Stimulated activated naive CD4-positive, alpha-beta T cell (primary cell): Measurements from ENCODE around the gene PGM5.
"Not testable (repeated sequence)": the region's sequence is repeated elsewhere in the genome, so short reads cannot be mapped to it uniquely, and the experiment has no call there.

ENCODE experiments used
- DNase-seq, 6 experiments: peaks; one replicate each; lab custom pipeline; 2025; lab: John Stamatoyannopoulos, UW

PGM5 gene

DNA sequence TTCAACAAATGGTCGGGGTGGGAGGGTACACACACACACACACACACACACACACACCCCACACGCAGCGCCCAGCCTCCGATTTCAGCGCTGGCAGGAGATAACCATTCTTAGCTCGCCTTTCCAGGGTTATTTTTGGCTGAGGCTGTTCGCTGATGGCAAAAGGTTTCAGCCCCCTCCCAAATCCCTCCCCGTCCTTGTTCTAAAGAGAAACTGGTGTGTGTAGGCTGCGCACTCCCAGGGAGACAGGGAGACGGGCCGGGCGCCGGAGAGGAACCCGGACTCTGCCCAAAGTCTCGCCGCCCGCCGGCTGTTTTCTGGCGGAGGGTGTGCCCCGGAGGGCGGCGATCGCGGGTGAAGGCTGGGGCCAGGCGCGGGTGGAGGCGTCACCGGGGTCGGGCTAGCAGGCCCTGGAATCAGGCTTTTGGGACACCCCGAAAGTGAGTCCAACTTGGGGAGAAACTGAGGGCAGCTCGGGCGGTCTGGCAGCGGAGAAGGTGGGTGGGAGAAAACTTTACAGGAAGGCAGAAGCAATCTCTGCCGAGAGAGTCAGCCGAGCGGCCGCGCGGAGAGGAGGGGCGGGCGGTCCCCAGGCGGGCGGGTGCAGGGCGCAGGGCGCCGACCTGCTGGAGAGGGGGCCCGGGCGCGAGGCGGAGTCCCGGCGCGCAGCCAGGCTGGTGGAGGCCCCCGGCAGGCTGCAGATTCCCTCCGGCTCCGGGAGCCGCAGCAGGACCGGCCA lies at the start of gene PGM5:
TSS of gene PGM5 (plus strand) at position 232 of the 739 bp plus-strand sequence. CDS start 517 bp downstream, outside the sequence.
- not testable (repeated sequence) for DNase-seq

GRCh38 chr9:68307127-68307526 lies 49.3 kb upstream of the PGM5 start:
- not testable (repeated sequence) for DNase-seq

- not testable (repeated sequence) for DNase-seq
These were observed 48.8 kb upstream of the PGM5 start for GRCh38 chr9:68307654-68308053.

- DNase-seq = not testable (repeated sequence)
These were observed 45.2 kb upstream of the PGM5 start for GRCh38 chr9:68311208-68311607.

GRCh38 chr9:68318209-68318608 lies 38.2 kb upstream of the PGM5 start:
- DNase-seq = not testable (repeated sequence)

DNA sequence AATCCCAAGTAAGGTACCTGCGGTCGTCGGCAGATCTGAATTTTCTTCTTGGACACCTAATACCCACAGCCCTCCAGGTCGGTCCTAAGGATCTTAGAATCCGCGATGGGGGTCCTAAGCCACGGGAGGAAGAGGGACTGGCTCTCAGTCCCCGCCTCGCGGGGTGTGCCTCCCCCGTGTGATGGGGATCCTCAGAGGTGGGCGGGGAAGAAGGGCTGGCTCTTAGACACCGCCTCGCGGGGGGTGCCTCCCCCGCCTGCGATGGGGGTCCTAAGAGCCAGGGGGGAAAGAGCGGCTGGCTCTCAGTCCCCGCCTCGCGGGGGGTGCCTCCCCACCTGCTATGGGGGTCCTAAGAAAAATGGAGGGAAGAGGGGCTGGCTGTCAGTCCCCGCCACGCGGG lies 32.7 kb upstream of the PGM5 start:
- not testable (repeated sequence) for DNase-seq

DNA sequence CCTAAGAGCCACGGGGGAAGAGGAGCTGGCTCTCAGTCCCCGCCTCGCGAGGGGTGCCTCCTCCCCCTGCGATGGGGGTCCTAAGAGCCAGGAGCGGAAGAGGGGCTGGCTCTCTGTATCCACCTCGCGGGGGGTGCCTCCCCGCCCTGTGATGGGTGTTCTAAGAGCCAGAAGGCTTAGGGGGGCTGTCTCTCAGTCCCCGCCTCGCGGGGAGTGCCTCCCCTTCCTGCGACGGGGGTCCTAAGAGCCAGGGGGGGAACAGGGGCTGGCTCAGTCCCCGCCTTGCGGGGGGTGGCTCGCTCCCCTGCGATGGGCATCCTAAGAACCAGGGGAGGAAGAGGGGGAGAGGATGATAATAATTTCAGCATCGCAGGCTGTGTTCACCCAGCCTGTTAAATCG lies 31.9 kb upstream of the PGM5 start:
- DNase-seq = not testable (repeated sequence)

DNA sequence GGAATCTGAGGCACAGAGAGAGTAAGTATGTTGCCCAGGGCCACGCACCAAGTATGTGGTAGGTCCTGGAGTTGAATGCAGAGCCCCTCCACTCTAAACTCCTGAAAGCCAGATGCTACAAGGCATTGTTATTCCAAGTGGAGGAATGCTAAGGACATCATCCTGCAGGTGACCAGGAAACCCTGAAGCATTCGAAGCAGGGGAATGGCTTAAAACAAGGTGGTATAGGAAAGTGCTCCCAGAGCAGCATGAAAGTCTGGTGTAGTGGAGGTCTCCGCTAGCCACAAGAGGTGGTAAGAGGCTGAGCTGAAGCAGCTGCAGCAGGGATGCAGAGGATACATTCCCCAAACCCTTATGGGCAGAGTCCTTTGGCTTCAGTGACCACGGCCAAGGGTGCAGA lies 27.3 kb upstream of the PGM5 start:
- not testable (repeated sequence) for DNase-seq

- DNase-seq = not testable (repeated sequence)
These were observed 25.8 kb upstream of the PGM5 start for GRCh38 chr9:68330531-68331173.

DNA sequence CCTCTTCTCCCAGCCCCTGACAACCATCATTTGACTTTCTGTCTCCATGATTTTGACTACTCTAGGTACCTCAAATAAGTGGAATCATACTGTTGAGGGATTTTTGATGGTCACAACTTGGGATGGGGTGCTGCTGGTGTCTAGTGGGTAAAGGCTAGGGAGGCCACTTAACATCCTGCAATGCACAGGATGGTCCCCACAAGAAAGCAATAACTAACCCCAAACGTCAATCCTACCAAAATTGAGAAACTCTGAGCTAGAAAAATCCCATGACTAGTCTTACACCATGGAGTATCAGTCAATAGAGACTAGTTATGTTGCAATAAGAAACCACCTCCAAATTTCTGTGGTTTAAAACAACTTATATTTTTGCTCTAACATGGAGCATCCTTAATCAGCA lies 24.3 kb upstream of the PGM5 start:
- not testable (repeated sequence) for DNase-seq

- DNase-seq = not testable (repeated sequence)
These were observed 20.5 kb upstream of the PGM5 start for GRCh38 chr9:68335935-68336334.

DNA sequence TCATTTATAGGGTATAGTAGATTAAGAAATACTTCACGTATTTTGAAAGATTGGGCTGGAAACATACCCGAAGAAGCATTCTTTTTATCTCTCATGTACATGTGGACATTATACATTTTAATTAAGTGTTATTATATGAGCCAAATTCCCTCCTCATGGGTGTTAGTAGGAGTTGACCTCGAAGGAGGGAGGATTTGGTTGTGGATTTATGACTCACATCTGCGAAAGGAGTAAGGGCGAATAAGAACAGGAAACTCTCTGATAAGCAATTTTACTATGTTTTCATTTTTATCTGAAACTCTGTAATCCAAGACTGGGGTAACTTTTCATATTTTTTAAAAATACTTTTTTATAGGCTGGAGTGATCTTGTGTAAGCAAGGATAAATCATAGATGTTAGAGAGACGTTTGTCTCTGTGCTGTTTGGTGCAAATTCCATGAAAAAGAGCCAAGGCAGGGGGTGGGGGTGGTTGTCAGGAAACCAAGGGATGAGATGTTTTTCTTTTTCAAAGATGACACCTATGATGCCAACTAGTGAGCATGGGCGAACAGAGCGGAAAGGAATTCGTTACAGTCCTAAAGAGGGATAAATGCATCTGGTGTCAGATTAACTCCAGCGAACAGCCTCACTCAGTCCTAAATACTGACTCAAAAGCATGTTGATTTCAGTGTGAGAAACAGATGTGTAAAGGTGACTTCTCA lies 19.6 kb upstream of the PGM5 start:
- DNase-seq = not testable (repeated sequence)

DNA sequence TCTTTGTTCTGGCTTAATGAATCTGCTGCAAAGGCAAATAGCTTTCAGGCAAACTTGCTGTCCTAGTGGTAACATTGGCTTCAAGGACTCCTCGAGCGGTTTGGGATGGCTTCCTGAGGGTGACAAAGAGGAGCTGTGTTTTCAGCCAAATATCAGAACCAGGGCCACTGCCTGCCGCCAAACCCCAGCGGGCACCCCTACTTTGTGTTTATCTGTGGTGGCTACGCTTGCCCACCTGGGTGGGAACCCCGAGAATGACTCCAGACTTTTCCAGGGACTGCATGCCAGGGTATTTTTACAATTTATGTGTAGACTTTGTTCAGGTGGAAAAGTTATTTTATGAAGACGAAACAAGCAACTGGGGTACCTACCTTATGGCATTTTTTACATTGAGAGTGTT lies 18.4 kb upstream of the PGM5 start:
- DNase-seq = not testable (repeated sequence)

GRCh38 chr9:68342265-68343025 lies 14.0 kb upstream of the PGM5 start:
- DNase-seq = not testable (repeated sequence)

GRCh38 chr9:68343242-68343641 lies 13.2 kb upstream of the PGM5 start:
- DNase-seq = not testable (repeated sequence)

GRCh38 chr9:68343992-68344391 lies 12.4 kb upstream of the PGM5 start:
- not testable (repeated sequence) for DNase-seq

DNA sequence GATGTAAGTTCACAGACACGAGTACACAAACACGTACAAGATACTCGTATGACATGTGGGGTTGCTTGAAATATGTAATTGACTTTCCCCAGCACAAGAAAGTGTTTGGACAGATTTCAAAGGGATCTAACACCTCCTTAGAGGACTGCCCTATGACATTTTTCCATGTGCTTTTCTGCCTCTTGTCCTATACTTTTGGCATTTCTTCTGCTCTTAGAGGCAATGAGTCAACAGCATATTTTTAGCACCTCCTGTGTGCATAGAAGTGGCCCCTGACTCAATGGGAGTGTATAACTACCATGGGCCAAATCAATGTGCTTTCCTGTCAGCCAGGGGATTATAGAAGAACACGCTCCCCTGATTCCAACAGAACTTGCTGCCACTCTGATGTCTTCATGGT lies 4.7 kb upstream of the PGM5 start:
- DNase-seq = not testable (repeated sequence)

DNA sequence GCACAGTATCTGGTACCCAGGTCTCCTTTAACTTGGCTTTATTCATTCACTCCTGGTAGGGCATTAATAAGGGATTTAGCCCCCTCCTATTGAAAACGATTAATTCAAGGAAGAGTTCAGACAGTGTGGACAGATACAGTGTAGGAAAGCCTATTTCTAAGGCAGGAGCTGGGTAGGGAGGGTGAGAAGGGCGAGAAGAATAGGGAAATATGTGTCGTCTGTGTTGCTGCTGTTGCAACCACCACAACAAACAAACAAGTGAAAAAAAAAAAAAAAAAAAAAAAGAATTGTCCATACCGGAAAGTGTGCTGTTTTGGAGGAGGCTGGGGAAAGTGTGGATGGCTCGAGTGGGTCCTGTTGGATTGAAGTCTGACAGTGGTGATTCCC lies 425 bp upstream of the PGM5 start:
- not testable (repeated sequence) for DNase-seq

DNA sequence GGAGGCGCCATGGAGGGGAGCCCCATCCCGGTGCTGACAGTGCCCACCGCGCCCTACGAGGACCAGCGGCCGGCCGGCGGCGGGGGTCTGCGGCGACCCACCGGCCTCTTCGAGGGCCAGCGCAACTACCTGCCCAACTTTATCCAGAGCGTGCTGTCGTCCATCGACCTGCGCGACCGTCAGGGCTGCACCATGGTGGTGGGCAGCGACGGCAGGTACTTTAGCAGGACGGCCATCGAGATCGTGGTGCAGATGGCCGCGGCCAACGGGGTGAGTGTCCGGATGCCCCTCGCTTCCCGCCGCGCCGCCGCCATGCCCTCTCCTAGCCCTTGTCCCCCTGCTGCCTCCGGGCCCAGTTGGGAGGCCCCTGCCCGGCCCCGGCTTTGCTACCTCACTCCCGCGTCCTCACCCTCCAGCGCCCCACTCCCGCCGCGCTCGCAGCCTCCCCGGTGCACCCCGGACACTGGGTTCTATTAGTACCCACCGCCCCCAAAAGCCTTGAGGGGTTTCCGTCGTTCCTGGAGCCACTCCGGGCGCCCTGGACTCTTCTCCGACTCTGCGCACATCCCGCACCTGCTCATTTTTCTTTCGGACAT lies 806 bp downstream of the PGM5 start:
- not testable (repeated sequence) for DNase-seq

- not testable (repeated sequence) for DNase-seq
These were observed 10.6 kb downstream of the PGM5 start for GRCh38 chr9:68366933-68367547.

GRCh38 chr9:68375789-68376188 lies 19.4 kb downstream of the PGM5 start:
- not testable (repeated sequence) for DNase-seq
